SKM-1 treated with dmso at 0.1 percent for 144 hours (cell line): ENCODE results near the gene ARR3.
"Not testable (repeated sequence)": the region's sequence is repeated elsewhere in the genome, so short reads cannot be mapped to it uniquely, and the experiment has no call there.

ENCODE experiments used
- DNase-seq: peaks from one replicate; lab custom pipeline; 2025; ENCODE audit not compliant: unreplicated experiment; lab: John Stamatoyannopoulos, UW

ARR3 gene

DNA sequence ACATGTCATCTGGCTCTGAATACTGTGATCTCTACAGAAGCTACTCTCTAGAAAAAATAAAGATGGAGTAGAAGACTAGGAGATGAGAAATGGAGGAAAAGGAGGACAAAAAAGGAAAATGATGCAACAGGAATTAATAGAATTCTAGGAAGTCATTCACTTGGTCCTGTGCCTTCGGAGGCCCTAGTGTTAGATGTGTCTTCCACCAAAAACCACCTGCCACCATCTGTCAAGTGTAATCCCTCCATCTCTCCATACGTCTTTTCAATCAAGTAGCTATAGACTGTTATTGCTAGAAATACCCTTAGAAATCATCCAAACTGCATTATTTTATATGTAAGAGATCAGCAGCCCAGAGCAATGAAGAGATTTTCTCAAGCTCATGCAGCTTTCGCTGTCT is 10.9 kb downstream of the ARR3 start:
- no peak for DNase-seq

DNA sequence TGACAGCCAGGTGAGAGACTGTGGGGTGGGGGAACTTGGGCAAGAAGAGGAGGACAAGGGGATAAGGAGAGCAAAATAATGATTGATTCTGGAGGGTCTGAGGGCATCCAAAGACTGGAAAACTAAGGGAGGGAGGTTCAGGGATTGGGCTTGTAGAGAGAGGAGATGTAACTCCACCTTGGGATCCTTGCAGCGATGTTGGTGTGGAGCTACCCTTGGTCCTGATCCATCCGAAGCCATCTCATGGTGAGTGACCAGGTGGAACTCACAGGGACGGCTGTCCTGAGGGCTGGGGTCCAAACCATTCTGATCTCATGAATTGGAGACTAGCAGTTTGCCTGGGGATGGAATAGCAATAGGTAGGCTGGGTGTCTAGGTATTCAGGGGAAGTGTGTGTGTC is 12.4 kb downstream of the ARR3 start:
- DNase-seq = no peak

DNA sequence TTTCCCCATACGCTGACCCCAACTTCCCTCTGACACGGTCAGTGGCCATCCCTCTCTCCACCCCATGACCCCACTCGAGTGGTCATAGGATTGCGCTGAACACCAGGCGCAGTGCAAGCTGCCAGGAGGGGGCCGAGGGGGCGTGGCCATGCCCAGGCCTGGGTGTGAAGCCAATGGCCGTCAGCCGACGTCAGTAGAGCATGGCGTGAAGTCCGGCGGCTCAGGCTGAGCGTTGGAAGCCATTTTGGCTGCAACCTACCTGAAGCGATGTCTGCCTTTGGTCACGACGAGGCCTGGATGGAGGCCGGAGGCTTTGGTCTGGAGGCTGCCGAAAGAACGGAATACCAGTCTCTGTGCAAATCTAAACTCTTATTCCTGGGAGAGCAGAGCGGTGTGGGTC is 13.8 kb downstream of the ARR3 start, which contains the start of gene RAB41:
TSS of gene RAB41 (plus strand) at position 222 of the 400 bp plus-strand sequence. CDS start at position 268, 46 bp downstream.
- no peak for DNase-seq

DNA sequence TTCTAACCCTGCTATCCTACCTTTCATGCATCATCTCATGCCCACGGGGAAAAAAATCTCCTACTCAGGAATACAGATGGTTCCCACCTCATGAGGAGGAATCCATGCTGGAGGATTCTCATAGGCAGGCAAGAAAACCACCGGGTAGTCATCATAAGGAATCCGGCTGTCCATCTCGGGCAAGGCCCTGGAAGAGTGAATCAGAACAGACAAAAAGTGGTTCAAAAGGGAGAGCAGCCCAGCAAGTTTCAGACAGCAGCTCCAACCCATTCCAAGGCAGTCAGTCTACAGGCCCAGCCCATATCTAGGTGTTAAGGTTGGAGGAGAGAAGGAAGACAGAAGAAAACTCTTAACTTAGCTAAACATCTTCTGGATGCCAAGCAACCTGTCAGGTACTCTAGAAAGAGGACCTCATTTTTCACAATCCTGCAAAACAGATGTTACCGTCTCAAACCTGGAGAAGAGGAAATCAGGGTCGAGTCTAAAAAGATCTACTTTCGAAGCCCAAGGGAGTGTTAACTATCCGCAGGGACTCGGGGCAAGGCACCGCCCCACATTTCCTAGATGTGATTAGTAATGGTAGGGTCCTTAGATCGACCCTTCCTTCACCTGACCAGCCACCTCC is 21.1 kb downstream of the ARR3 start:
- no peak for DNase-seq

DNA sequence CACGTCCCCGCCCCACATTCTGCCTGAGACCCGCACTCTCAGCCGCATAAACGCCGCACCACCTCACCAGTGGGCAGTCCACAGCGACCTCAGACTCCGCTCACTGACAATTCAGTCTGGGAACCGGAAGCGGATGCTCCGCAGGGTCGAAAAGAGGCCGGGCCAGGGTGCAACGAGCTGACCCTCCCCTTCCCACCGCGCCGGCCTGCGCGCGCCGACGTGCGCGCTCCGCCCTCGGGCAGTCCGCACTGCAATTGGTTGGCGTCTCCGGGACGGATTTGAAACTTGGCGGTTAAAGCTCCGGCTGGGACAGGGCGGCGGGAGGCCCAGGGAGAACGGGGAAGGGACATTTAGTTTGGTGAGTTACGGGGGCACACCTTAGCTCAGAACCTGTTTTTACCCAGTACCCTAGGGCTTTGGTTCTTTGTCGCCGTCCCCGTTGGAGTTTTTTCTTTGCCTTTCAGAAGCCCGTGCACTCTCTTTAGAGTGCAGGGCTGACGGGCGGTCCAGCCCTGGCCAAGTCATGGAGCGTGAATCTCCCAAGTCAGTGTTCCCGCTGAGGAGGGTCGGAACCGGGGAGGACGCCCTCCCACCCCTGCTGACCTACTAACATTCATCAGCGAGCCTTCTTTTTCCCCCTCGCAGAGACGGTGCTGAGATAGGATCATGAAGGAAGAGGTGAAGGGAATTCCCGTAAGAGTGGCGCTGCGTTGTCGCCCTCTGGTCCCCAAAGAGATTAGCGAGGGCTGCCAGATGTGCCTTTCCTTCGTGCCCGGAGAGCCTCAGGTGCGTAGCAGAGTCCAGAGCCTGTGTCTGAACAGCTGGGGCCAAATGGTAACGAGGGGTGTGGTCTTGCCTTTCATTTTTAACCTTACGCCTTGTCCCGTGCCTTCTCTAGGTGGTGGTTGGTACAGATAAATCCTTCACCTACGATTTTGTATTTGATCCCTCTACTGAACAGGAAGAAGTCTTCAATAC is 21.9 kb downstream of the ARR3 start, which contains the start of the genes KIF4A and PDZD11:
TSS of gene KIF4A (plus strand) at position 312 of the 978 bp plus-strand sequence. CDS start at position 667, 355 bp downstream.
TSS of gene PDZD11 (minus strand) at position 135 of the 978 bp plus-strand sequence. CDS start 586 bp downstream, outside the sequence.
- peak; percentile 56 for DNase-seq

DNA sequence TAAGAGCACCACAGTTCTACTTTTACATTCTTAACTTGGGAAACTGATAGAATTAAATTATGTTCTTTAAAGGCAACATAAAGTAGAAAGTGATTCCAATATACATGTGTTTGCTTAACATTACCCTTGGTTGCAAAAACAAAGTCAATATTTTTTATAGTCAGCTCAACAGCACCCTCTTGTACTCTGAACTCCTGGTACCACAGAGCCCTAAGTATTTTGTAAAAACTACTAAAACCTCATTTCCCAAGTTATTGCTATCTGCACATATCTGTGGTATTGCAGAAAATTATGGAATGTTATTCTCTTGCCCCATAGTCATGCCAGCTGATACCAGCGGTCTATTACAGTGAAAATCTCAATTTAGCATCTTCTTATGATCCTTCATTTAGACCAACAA is 24.7 kb downstream of the ARR3 start:
- DNase-seq = no peak

- DNase-seq = no peak
Measured at GRCh38 chrX:70293621-70294020, 25.5 kb downstream of the ARR3 start.

DNA sequence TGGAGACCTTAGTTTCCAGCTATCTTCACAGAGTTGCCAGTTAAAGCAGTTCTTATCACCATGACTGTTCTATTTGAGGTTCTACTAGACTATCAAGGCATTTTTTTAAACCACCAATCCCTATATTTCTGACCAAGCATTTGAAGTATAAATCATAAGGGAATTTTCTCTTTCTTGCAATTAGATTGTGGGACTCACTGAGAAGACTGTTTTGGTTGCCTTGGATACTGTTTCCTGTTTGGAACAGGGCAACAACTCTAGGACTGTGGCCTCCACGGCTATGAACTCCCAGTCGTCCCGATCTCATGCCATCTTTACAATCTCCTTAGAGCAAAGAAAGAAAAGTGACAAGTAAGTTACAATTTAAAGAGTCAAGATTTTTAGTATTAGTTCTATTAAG is 33.6 kb downstream of the ARR3 start:
- DNase-seq = no peak

DNA sequence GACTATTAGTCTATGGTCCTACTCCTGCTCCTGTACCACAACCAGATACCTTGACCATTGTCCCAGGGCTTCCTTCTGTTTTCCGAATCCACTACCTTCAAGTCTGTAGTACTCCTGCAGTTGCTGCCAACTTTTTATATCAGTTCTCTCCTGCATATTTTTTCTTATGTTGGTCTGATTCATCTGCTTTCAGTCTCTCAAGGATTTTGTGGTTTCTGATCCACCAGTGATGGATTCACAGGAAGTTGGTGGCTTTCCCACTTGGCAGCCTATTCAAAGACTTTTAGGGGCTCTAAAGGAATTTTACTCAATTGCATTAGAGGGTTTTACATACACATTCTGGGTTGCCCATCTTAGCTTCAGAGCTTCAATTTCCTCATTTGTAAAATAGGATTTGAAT is 45.4 kb downstream of the ARR3 start:
- DNase-seq = no peak

- no peak for DNase-seq
Measured at GRCh38 chrX:70322784-70323183, 54.6 kb downstream of the ARR3 start.

DNA sequence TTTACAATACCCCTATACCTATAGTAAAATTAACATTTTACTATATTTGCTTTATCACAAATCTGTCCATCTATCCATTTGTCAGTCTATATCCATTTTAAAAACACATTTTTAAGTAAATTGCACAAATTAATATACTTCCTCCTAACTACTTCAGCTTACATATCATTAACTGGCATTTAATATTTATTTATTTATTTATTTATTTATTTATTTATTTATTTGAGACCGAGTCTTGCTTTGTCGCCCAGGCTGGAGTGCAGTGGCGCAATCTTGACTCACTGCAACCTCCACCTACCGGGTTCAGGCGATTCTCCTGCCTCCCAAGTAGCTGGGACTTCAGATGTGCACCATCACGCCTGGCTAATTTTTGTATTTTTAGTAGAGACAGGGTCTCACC is 55.5 kb downstream of the ARR3 start:
- DNase-seq = not testable (repeated sequence)

GRCh38 chrX:70324326-70324725 is 56.2 kb downstream of the ARR3 start:
- DNase-seq = no peak

DNA sequence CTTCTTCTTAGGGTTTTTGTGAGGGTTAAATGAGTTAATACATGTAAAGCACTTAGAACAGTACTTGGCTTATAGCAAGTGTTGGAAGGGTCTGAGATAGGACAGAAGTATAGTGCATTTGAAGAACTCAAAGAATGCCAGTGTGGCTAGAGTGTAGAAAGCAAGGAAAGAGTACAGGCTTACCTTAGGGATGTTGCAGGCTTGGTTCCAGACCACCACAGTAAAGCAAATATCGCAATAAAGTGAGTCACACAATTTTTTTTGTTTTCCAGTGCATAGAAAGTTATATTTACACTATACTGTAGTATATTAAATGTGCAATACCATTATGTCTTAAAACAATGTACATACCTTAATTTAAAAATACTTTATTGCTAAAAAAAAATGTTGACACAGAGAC is 63.0 kb downstream of the ARR3 start:
- DNase-seq = no peak
